ENCODE measurements around the gene ZFYVE9.

Gene ZFYVE9

GRCh38 chr1:52119301-52120079, 22.4 kb upstream of the ZFYVE9 start:
- no peak overlapping the region for H3K4me3 ChIP-seq (replicated peaks; ENCODE audit: low read depth, low read length)
- DNase-seq (ENCODE audit: extremely low read depth, low read depth) = no peak

GRCh38 chr1:52122384-52122783, 19.5 kb upstream of the ZFYVE9 start:
- H3K4me3 ChIP-seq (replicated peaks; ENCODE audit: low read depth, low read length) = no peak overlapping the region
- no peak for DNase-seq (ENCODE audit: extremely low read depth, low read depth)
- no peak for TF ChIP-seq CTCF (IDR thresholded peaks at IDR 0.05; ENCODE audit: low read depth, low read length, missing control alignments)

More at GRCh38 chr1:52119301-52120079, 22.4 kb upstream of the ZFYVE9 start:
- TF ChIP-seq CTCF (IDR thresholded peaks at IDR 0.05; ENCODE audit: low read depth, low read length, missing control alignments) = no peak

- no peak overlapping the region for H3K4me3 ChIP-seq (replicated peaks; ENCODE audit: low read depth, low read length)
- DNase-seq (ENCODE audit: extremely low read depth, low read depth) = no peak
- TF ChIP-seq CTCF (IDR thresholded peaks at IDR 0.05; ENCODE audit: low read depth, low read length, missing control alignments) = no peak
Observed at GRCh38 chr1:52123622-52124021, 18.3 kb upstream of the ZFYVE9 start.

GRCh38 chr1:52125736-52126359, 16.0 kb upstream of the ZFYVE9 start:
- no peak overlapping the region for H3K4me3 ChIP-seq (replicated peaks; ENCODE audit: low read depth, low read length)
- TF ChIP-seq CTCF (IDR thresholded peaks at IDR 0.05; ENCODE audit: low read depth, low read length, missing control alignments) = no peak
- DNase-seq (ENCODE audit: extremely low read depth, low read depth) = no peak

- no peak overlapping the region for H3K4me3 ChIP-seq (replicated peaks; ENCODE audit: low read depth, low read length)
- DNase-seq (ENCODE audit: extremely low read depth, low read depth) = peak; percentile 47
- TF ChIP-seq CTCF (IDR thresholded peaks at IDR 0.05; ENCODE audit: low read depth, low read length, missing control alignments) = peak; percentile 70
Observed at GRCh38 chr1:52127181-52128180, 14.4 kb upstream of the ZFYVE9 start.

- peak; percentile 31 for DNase-seq (ENCODE audit: extremely low read depth, low read depth)
- H3K4me3 ChIP-seq (replicated peaks; ENCODE audit: low read depth, low read length) = no peak overlapping the region
- no peak for TF ChIP-seq CTCF (IDR thresholded peaks at IDR 0.05; ENCODE audit: low read depth, low read length, missing control alignments)
Observed at GRCh38 chr1:52139817-52140540, 1.9 kb upstream of the ZFYVE9 start.
